ENCODE measurements around the gene WDR6.

WDR6 gene

DNA sequence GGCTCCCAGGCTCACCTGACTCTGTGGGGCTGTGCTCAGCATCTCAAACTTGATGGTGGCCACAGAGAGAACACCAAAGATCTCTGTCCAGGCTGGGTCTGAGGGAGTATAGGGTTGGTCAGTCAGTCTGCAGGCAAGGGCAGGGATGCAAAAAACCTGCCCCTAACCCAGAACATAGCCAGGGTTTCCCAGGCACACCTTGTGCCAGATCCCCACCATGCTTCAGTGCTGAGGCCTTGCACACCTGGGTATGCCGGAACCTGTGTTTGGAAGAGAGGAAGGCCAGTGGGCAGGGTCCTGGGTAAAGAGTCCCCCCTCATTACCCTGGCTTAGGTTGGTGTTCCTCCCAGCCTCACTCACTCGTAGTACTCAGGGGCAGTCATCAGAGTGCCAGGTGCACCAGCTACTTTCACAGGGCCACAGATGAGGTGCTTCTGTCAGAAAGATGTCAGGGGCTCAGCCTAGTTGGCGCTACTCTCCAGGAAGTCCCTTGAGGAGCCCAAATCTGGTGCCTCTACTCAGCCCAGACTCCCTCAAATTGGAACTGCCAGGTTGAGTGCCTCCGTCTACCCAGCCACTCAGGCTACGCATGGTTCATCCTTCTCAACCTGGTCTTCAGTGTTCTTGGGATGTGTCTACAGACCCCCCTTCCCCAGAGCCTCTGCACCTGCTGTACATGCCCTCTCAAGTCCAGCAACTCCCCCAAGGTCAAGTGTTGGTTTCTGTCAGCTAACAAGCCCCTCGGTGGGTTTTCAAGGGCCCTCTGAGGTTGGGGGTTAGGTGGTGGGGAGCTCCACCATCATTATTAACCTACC is 9.4 kb downstream of the WDR6 start:
- no peak for DNase-seq

GRCh38 chr3:49017229-49017970 is 10.2 kb downstream of the WDR6 start:
- no peak for DNase-seq

DNA sequence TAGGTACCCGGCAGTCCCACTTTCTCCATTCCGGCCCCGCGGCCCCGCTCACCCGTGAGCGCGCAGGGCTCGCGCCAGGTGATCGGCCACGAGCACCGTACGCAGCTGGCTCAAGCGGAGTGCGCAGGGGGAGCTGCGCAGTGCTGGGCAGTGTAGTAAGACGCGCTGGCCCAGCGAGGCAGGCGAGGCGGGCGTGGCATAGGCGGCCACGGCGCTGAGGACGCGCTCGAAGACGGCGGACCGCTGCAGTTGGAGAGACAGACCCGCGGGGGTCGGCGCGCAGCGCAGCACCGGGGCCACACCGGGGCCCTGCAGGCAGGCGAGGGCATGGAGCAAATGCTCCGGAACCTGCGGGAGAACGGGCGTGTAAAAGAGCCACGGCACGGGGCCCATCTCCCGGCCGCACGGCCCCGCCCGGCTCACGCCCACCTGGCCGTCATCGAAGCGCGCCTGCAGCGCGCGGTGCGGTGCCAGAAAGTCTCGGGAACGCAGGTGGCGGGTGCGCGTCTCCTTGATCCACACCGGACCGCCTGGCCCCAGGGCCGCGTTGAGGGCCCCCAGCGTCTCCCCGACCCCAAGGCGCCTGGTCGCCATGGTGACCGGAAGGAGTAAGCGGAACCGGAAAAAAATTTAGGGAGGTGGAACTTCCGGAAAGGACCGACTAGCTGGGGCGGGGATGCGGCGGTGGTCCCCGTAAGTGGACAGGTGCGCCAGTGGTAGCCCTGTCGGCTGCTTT is 10.9 kb downstream of the WDR6 start, which contains the start of gene DALRD3:
Gene DALRD3, minus strand, starts transcription at position 610 of the 736 bp plus-strand sequence. Its CDS starts 16 bp downstream, at position 594.
- peak; percentile 78 for DNase-seq

- DNase-seq: no peak
Observed at GRCh38 chr3:49018707-49019006, 11.5 kb downstream of the WDR6 start.

DNA sequence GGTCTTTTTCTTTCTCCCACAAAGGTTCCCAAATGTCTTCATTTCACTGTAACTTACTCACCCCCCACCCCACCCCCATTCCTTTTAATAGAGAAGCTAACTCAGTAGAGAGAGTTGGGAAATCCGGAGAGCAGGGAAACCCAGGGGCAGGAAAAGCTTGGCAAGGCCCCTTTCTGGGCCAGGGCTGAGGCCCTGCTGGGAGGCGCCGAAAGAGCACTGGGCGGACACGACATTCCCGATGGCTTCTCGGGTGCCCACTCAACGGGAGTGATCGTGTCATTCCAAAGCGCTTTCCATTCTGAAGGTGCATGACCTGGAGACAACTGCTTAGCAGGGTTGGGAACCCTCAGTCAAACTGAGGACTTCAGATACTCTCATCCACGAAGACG is 12.7 kb downstream of the WDR6 start:
- no peak for DNase-seq

DNA sequence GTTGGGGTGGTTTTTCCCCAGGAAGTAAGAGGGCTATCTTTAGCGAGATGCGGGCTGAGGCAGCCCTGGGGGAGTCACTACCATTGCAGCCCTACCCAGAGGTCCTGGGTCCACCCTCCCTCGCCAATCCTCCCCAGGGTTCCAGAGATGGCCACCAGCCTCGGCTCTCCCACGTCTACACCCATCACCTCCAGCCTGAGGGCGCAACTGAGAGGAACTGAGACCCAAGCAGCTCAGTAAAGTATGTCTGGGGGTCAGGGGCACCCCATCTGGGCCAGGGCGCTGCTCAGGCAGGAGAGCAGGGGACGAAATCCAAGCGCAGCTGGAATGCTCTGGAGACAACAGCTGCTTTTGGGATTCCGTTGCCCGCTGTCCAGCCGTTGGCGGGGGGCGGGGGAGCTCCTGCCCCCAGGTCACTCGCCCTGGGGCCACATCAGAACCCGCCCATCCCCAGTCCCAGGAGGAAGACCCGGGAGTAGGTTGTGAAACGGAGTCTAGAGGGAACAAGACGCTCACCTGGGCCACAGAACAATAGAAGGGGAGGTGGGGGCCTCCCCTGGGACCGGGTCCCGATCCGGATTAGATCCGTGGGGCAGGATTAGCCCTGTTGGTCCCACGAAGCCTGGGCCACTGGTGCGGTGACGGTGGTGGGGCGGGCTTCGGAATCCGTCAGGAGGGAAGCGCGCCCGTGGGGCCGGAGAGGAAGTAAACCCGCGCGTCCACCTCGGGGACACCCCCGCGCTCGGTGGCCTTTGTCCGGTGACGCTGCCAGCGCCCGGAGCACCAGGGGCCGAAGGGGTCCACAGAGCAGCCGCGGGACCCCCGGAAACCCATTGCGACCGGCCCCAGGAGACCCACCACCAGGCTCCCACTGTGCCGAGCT is 13.4 kb downstream of the WDR6 start:
- no peak for DNase-seq

GRCh38 chr3:49021213-49021812 is 14.1 kb downstream of the WDR6 start:
- peak; percentile 98 for DNase-seq

DNA sequence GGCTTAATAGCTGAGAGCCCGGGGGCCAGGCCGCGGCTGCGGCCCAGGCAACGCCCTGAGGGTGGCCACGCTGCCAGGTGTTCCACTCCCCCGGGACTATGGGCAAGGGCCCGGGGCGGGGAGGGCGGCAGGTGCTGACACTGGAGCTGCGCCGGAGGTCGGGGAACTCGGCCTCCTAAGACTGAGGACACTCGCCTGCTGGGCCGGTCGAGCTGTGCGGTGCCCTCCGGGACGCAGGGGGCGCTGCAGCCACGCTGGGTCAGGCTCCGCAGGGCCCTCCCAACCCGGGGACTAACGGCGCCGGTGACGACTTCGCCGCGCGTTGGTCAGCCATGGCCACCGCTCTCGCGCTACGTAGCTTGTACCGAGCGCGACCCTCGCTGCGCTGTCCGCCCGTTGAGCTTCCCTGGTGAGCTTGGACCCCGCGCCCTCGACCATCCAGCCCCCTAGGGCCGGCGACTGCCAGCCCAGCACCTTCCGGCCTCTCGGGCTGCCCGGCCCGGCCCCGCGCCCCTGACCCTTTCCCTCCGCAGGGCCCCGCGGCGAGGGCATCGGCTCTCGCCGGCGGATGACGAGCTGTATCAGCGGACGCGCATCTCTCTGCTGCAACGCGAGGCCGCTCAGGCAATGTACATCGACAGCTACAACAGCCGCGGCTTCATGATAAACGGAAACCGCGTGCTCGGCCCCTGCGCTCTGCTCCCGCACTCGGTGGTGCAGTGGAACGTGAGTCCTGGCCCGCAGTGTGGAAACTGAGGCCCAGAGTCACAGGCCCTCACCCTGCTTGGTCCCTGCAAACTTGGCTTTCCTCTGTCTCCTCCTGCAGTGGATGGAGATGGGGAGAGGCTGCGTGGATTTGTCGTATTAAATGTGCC is 14.9 kb downstream of the WDR6 start, which contains the start of gene NDUFAF3:
Gene NDUFAF3, plus strand, starts transcription at position 309 of the 875 bp plus-strand sequence. Its CDS starts 24 bp downstream, at position 333.
- peak; percentile 90 for DNase-seq

GRCh38 chr3:49022688-49023171 is 15.5 kb downstream of the WDR6 start:
- DNase-seq: no peak

GRCh38 chr3:49023775-49024174 is 16.6 kb downstream of the WDR6 start:
- no peak for DNase-seq

DNA sequence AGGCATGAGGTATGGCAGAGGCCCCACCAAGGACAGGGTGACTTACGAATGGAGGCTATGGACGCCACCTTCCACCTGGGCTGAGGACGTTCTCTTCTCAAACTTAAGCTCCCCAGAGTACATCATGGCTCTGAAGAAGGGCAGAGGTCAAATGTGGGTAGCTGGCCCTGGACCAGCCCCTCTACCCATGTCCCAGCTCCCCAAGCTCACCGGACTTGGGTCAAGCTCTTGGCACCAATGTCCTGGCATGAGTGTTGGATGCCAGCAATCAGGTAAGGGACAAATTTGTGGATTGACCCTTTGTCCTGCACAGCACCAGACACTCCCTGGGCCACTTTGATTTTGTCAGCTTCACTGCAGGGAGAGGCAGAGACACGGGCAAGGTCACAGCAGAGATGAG is 17.3 kb downstream of the WDR6 start:
- DNase-seq: no peak

DNA sequence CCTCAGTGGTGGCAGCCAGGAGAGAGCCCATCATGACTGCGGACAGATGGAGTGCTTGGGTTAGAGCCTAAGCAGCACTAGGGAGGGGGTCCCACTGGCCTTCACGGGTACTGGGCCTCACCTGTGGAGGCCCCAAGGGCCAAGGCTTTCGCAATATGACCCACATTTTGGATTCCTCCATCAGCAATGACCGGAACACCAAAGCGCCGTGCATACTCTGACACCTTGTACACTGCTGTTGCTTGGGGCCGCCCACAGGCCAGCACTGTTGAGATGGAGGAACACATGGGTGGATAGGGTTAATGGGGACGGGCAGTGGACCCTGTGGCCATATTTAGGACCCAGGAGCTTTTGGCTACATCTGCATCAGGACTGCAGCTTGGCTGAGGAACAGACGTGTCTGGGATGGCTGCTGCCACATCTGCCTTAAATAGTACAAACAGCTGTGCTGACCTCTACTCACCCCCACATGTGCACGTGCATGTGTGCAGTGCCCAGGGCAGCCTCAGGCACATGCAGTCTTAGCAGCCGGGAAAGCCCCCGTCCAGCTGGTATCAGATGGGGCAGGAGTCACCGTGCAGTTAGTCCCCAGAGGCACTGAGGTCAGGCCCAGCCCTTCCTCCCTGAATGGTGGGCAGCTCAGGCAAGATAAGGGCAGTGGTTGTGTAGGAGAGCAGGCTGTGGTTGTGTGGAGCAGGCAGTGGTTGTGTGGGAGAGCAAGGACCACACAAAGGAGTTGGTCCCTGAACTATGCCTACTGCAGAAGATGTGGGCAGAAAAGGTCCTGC is 18.0 kb downstream of the WDR6 start:
- no peak for DNase-seq

- no peak for DNase-seq
Observed at GRCh38 chr3:49025793-49026520, 18.8 kb downstream of the WDR6 start.

DNA sequence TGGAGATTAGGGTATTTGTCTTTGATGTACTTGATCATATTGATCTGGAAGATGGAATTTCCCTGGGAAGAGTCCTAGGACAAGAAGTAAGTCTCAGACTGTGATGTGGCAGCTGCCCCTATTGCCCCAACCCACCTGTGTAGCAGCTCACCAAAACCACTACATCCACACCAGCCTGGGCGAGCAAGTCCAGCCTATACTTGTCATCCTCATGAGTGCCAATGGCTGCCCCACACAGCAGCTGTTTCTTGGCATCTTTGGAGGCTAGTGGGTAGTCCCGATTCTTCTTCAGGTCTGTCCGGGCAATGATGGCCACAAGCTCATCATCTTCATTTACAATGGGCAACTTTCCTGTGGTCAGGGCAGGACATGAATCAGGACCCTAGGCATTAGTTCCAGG is 19.3 kb downstream of the WDR6 start:
- no peak for DNase-seq

DNA sequence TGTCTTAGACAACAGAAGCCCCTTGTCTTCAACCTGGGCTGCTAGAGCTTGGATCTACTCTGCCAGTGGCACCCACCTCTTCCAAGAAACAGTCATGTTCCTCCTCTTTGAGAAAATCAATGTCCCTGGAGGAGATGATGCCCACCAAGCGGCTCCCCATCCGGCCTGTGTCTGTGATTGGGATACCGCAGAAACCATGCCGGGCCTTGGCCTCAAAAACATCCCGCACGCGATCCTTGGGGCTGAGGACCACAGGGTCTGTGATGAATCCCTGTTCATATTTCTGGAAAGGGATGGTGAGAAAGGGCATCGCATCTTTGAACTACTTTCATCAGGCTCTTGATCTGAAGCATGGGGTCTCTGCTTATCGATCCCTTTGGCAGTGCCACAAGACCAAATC is 20.4 kb downstream of the WDR6 start:
- DNase-seq: no peak

- DNase-seq: no peak
Observed at GRCh38 chr3:49028298-49028672, 21.1 kb downstream of the WDR6 start.

GRCh38 chr3:49028673-49029562 is 21.7 kb downstream of the WDR6 start, which contains the start of gene IMPDH2:
IMPDH2 (minus strand) TSS chr3:49029398; CDS start chr3:49029350, 48 bp downstream.
- DNase-seq: peak; percentile 98

- no peak for DNase-seq
Observed at GRCh38 chr3:49029563-49029884, 22.3 kb downstream of the WDR6 start.
